ENCODE data around the gene LMNTD1.
"Not testable (repeated sequence)": the region's sequence is repeated elsewhere in the genome, so short reads cannot be mapped to it uniquely, and the experiment has no call there.

Gene LMNTD1

DNA sequence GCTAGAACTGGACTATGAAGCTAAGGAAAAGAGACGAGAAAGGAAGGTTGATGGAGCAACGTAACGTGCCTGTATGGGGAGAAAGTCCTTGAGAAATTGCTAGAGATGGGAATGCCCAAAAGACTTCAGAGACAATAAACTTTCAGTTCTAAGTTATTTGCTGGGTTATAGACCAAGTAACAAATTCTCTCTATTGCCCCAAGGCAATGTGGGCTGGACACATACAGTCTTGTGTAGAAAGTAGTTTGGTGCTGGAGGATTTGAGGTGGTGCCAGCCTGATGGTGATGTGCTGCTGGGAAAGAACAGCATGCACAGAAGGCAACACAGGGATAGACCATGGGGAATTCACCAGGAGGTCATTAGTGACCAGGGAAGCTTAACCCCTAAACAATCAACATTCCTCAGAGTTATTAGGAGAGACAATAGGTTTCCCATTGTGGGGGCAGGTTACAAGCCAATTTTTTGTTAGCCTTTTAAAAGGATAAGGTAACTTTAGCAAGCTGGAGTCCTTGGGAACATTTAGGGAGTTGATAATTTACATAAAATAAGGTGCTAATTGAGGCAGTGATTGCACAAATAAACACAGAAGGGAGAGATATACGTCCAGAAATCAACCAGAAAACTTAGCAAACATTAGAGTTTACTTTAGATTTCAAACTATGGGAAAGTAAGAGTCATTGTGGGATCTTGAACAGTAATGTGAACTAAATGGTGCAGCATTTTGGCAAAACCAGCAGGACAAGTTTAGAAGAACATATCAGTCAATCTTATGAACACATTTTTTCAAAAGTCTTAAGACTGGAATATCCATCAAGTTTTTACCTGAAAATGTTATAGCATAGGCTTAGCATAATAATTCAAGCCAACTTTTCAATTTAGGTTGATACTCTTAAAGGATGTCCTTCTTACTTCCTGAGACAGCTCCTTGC is 61.4 kb downstream of the LMNTD1 start:
- no peak for DNase-seq (ENCODE audit: low read depth in 2 of 2)

DNA sequence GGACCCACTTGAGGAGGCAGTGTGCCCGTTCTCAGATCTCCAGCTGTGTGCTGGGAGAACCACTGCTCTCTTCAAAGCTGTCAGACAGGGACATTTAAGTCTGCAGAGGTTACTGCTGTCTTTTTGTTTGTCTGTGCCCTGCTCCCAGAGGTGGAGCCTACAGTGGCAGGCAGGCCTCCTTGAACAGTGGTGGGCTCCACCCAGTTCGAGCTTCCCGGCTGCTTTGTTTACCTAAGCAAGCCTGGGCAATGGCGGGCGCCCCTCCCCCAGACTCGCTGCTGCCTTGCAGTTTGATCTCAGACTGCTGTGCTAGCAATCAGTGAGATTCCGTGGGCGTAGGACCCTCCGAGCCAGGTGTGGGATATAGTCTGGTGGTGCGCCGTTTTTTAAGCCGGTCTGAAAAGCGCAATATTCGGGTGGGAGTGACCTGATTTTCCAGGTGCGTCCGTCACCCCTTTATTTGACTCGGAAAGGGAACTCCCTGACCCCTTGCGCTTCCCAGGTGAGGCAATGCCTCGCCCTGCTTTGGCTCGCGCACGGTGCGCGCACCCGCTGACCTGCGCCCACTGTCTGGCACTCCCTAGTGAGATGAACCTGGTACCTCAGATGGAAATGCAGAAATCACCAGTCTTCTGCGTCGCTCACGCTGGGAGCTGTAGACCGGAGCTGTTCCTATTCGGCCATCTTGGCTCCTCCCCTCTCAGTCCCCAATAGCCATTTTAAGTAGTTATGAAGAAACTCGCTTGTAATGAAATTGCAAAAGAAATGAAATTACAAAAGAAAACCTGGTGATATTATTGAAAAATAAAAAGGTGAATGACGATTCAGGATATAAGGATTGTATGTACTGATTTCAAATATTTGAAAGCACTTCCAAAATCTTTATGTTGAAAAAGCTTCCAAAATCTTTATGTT is 63.9 kb downstream of the LMNTD1 start:
- DNase-seq (ENCODE audit: low read depth in 2 of 2) = not testable (repeated sequence)

DNA sequence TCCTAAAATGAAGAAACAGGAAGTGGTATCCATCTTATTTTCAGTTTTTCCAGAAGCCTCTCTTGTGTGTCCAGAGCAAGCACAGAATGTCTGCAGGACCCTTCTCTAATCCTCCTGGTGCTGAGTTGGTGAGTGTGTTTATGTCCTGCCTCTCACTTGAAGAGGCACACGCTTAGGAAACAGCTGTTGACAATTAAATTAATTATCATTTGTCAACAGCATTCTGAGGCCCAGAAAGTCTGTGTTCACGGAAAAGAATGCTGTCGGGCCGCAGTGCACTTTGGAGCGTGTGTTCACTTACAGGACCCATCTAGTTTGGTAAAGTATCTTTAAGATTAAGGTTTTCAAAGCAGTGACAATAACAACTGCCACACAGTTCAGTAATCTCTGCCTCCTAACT is 70.5 kb downstream of the LMNTD1 start:
- DNase-seq (ENCODE audit: low read depth in 2 of 2) = no peak

DNA sequence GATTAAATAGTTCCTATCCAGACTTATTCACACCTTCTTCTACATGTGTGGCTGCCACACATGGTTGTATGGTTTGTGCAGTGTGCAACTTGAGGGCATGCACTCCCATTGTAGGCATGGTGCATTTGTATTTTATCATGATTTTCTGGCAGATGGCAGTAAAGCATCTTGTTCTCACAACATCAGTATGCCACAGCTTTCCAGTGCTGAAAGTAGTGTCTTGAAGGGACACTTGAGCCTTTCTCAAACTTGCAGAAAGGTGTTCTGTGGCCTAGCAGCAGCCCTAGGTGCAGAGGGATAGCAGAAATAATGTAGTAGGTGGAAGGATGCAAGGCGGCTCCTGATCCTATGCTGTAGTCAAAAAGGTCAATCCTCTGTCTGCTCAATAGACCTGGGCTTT is 72.9 kb downstream of the LMNTD1 start:
- no peak for DNase-seq (ENCODE audit: low read depth in 2 of 2)

DNA sequence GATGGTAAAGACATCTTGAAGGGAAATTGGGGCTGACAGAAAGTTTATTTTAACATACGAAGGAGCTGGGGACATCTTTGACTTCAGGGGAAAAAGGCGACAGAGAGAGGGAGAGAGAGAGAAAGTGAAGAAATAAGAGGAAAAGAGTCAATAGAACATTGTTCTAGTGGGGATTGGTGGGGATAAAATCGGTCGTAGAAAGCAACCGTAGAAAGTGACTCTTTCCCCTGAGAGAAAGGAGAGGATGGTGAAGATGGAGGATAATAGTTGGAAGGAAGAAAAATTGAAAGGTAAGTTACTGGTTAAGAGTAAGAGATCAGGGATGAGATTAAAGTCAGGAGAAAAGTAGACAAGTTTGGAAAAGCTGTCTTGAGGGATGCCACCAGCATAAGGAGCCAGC is 75.9 kb downstream of the LMNTD1 start:
- DNase-seq (ENCODE audit: low read depth in 2 of 2) = no peak

DNA sequence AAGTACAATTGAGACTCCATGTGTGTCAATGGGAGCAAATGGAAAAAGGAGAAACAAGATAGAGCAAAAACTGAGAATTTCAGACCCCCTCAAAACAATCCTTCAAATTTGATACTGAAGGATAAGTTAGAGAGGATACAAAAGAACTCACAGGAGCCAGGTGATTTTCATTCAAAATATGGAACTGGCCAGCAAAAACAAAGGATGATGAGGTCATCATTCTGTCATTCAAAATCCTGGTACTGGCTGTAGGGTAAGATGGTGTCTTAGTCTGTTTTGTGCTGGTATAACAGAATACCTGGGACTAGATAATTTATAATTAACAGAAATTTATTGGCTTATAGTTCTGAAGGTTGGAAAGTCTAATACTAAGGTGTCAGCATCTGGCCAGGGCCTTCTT is 80.6 kb downstream of the LMNTD1 start:
- no peak for DNase-seq (ENCODE audit: low read depth in 2 of 2)

DNA sequence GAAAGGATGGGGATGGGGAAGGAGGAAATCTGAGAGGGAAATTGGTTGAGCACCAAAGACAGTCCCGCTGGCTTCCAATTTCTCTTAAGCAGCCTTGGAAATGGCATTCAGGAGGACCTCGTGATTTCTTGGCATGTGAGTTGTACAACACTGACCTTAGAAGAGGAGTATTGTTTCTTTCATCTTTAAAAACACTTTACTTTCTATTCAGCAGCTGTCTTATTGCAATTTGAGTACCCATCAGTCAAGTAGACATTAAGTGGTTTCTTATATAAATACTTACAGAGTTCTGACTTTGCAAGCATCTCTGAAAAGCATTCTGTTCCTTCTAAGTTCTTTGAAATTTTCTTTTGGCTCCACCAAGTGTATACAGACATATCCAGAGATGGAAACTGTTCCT is 83.2 kb downstream of the LMNTD1 start:
- no peak for DNase-seq (ENCODE audit: low read depth in 2 of 2)

DNA sequence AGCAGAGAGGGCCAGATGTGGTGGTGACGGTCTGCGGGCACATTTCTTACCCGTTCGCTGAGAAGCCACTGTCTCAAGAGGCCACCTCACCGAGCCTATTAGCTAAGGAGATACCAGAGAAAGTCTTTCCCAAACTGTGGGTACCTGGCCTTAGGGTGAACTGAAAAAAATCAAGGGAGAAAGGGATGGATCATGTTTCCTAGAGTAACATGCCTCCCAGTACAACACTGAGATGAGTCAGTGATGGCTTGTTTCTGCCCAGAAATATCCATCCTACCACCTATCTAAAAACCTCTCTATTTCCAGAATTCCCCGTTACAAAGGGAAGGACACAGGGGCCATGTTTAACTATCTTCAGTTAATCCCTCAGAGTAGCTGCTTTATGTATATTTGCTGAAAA is 83.7 kb downstream of the LMNTD1 start:
- DNase-seq (ENCODE audit: low read depth in 2 of 2) = no peak

DNA sequence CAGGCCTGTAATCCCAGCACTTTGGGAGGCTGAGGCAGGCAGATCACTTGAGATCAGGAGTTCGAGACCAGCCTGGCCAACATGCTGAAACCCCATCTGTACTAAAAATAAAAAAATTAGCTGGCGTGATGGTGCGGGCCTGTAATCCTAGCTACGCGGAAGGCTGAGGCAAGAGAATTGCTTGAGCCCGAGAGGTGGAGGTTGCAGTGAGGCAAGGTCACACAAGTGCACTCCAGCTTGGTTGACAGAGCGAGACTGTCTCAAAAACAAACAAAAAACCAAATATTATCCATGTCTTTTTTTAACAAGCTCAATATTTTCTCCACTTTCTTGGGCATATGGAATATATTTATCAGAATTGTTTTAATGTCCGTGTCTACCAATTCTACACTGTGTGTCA is 89.6 kb downstream of the LMNTD1 start:
- no peak for DNase-seq (ENCODE audit: low read depth in 2 of 2)

DNA sequence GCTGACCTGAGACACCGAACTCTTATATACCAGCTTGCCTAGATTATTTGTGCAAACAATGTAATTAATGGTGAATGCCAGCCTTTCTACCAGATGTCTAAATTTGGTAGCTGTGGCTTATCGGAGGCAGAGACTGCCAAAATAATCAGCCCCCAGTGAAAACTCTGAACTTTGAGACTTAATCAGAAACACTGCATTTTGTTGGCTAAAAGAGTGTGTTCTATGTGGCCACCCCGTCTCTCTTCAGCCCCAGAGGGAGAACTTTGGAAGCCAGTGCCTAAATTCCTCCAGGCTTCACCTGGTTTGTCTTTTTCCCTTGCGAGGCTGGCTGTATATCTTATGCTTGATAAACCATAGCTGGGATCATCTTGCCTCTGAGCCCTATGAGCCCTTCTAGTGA is 90.1 kb downstream of the LMNTD1 start:
- DNase-seq (ENCODE audit: low read depth in 2 of 2) = no peak

DNA sequence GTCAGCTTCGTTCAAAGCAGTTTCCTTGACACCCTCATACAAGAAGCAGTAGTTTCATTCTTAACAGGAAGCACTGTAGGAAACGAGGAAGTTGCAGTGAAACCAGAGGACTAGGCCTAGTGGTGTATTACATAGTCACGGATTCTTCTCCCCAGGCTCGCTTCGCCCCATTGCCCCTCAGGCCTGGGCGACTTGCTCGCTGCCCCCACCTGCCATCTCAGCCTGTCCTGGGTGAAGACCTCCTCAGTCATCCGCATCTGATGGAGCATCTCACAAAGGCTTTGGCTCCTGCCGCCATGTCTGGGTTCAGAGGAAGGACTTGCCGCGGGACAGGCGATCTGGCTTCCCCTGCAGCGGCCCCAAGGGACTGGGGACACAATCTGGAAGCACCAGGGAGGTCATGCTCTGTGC is 93.5 kb downstream of the LMNTD1 start:
- DNase-seq (ENCODE audit: low read depth in 2 of 2) = no peak

DNA sequence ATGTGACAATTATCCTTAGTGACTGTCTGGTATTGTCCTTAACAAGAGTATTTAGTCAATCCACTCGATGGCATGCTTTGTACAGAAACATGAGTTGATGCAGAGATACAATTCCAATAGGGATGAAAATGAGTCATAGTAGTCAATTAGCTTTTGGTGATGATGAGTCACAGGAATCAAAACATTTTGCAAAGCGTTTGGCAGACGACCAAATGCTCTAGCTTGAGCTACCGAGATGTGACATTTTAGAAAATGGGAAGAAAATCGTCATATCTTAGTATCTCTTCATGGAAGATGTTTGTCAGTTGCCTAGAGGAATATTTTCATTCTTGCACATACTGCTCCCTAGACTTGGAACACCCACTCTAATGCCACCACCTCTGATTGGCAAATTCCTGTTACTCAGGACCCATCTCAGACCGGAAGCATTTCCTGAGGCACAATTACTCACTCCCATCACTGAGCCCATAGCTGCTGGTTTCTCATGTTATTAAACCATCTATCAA is 95.0 kb downstream of the LMNTD1 start:
- DNase-seq (ENCODE audit: low read depth in 2 of 2) = no peak

DNA sequence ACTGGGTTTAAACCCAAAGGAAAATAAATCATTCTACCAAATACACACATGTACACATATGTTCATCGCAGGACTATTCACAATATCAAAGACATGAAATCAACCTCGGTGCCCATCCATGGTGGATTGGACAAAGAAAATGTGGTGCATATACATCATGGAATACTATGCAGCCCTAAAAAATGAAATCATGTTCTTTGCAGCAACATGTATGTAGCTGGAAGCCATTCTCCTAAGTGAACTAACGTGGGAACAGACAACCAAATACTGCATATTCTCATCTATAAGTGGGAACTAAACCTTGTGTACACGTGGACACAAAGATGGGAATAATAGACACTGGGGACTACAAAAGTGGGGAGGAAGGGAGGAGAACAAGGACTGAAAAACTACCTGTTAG is 96.6 kb downstream of the LMNTD1 start:
- no peak for DNase-seq (ENCODE audit: low read depth in 2 of 2)

DNA sequence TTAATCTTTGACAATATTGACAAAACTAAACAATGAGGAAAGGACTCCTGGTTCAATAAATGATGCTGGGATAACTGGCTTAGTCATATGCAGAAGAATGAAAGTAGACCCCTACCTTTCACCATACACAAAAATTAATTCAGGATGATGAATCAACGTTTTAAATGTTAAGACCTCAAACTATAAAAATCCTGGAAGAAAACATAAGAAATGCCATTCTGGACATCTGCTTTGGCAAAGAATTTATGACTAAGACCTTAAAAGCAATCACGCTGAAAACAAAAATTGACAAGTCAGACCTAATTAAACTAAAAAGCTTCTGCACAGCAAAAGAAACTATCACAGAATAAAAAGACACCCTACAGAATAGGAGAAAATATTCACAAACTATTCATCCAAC is 97.4 kb downstream of the LMNTD1 start:
- no peak for DNase-seq (ENCODE audit: low read depth in 2 of 2)

DNA sequence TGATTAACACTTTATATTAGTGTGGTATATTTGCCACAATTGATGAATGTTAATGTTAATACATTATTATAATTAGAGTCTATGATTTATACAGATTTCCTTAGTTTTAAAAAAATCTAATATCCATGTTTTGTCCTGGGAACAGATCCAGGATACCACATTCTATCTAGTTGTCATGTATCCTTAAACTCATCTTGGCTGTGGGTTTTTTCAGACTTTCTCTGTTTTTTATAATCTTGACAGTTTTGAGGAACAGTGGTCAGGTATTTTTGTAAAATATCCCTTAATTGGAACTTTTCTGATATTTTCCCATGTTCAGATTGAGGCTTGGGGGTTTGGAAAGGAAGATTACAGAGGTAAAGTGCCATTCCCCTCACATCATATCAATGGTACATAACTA is 104.1 kb downstream of the LMNTD1 start:
- DNase-seq (ENCODE audit: low read depth in 2 of 2) = no peak

DNA sequence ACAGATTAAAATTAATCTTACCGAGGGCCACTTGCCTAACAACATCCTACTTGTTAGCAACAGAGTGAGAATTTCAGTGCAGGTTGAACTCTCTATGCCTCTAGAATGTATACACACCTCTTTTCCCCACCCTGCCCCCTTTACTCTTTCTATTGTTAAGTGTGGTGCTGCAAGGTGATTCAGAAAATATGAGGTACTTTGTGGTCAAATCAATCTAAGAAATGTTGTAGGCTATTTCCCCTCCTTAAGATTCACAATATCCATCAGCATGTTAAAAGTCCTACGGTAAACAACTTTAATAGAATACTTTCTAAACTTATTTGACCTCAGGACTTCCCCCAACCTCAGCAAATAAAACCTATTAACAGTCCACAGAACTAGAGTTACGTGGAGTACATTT is 106.0 kb downstream of the LMNTD1 start:
- no peak for DNase-seq (ENCODE audit: low read depth in 2 of 2)

DNA sequence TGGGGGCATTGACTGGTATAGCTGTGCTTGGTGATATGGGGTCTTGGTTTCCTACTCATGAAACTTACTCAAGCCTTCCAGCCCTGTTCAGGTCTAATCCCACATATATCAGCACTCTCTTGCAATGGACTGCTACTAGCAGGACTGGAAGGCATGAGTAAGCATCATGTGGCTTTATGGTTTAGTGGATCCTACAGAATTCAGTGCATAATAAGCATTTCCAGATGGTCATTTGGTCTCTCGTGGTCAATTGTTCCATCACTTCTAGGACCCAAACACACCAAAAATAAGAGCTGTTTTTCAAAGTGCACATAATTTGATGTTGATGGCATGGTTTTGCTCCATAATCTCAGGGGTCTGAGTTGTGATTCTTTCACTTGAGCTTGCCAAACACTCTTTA is 114.4 kb downstream of the LMNTD1 start:
- no peak for DNase-seq (ENCODE audit: low read depth in 2 of 2)

DNA sequence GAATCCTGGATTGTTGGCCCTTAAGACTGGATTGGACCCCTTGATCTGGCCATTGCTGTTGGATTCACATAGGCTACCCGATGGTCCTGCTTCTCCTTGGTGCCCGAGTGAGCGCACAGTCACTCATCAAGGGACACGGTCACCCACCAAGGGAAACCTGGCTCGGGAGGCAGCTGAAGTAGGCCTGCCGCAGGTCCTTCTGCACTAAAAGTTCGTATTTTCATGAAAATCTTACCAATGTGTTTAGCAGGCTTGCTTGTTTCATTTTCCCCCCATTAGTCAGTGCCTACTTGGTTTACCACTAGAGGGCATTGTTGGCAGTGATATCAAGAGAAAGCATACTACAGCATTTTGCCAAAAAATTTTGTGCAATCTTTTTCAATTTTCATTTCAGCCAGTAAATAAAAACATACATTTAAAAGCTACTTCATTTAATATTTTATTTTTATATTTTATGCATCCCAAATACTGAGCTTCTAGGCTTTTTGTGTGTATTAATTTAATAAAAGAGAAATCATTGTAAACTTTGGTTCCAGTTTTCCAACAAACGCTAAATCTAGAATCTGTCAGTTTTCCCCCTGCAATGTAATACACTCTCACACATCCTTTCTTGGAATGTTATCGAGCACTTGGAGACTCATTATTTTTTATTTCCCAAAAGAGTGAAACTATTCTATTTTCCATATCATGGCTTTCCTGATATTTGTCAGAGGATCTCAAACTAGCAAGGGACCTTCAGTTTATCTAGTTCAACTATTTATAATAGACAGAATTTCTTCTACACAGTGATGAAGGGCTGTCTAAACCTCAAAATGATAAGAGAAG is 116.7 kb downstream of the LMNTD1 start:
- DNase-seq (ENCODE audit: low read depth in 2 of 2) = no peak

DNA sequence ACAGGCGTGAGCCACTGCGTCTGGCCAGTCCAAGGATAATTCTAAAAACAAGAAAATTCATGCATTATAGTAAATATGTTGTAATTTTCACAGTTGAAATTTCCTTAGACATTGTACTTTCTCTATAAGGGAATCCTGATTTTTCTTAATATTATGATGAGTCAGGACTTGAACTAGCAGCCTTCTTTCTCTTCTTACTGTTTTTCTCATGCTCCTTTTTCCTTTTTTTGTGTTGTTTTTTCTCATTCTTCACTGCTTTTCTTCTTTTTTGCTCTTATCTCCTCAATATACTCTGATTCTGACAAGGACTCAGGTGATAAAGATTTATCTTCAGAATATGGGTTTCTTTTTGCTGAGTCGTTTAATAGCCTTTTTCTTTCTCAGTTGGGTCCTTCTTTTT is 117.7 kb downstream of the LMNTD1 start:
- DNase-seq (ENCODE audit: low read depth in 2 of 2) = no peak

DNA sequence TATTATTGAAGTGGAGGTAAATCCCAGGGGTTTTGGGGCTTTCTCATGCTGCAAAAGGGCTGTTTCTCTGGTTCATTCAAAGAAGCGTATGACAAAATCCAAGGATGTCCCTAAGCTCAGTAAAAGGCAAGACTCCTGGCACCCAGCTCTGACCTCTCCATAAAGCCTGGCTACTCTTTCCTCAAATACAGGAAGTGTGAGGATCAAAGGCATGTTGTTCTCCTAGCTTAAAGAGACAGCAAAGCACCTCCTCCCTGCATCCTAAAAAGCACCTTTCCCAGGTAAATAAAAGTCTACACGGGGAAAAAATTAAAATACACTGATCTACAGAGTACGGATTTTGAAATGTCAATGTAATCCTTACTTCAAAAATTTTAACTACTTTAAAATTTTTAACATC is 118.6 kb downstream of the LMNTD1 start:
- no peak for DNase-seq (ENCODE audit: low read depth in 2 of 2)

DNA sequence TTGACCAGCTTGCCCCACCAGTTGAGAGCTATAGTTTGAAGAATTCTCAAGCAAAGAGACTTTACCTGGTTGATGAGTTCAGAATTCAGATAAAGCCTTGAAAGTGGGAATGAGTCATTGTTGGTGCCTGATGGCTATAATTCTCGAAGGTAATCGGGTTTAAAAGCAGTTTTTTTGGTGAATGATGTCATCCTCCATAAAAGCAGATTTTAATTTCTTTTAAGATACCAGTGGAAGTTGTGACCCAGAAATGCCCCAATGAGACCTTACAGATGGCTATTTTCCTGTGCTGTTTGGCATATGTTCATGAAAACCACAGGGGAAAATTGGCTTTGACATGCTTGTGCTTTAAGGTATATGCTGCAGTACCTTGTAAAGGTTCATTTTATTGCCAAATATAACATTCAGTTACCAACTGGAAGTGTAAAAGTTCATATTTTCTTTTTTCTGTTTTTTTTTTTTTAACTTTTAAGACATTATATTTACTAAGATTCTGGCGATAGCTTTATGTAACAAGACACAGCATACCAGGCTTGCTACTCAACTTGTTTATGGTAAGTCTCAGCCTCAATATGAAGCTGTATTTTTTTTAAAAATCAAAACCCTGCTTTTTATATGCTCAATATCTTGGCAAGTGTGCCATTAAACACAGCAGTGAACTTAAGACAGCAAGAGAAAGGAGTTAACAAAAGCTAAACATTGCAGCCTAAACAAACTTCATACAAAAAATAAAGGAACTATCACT is 119.3 kb downstream of the LMNTD1 start:
- no peak for DNase-seq (ENCODE audit: low read depth in 2 of 2)

Data from stimulated activated CD8-positive, alpha-beta memory T cell treated with anti-CD3 and anti-CD28 coated beads, Interleukin-15, amount 100 ng/mL, for 4 hours (primary cell).